ENCODE results near the gene CAGE1.

CAGE1 gene

DNA sequence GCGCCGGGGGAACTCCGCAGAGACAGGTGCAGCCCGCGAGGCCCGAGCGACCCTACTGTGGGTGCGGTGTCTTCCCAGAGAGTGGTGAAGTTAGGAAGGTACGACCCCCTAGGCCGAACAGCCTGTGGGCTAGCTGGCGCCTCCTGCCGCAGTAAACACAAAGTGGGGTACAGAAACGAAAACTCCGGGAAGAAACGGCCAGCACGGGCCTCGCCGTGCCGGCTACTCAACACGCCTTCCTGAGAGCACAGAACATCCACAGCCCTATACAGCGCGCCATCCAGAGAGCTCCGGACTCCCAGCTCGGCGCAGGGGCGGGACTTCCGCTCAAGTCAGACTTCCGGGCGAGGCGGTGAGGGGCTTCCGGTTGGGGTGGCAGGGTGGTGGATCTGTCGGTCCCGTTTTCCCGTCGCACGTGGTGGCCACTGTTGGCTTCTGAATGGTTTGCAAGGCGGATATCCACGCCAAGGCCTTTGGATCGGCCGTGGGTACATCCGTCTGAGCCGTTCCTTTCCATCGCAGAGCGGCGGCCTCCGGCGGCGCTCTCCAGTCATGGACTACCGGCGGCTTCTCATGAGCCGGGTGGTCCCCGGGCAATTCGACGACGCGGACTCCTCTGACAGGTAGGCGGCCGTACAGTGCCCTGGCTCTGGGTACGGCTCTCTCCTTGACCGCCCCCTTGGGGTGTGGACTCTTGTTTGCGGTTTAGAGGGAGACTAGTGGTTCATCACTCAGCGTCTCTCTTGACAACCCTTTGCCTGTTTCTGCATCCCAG is at the start of gene CAGE1, which contains the start of gene RIOK1:
Gene CAGE1 (minus strand): TSS at position 292 of the 775 bp plus-strand sequence. CDS start 2,569 bp downstream, outside the sequence.
Gene RIOK1 (plus strand): TSS at position 358 of the 775 bp plus-strand sequence. CDS start 195 bp downstream, at position 553.
- peak; percentile 26 to 96 (median 89) for DNase-seq

DNA sequence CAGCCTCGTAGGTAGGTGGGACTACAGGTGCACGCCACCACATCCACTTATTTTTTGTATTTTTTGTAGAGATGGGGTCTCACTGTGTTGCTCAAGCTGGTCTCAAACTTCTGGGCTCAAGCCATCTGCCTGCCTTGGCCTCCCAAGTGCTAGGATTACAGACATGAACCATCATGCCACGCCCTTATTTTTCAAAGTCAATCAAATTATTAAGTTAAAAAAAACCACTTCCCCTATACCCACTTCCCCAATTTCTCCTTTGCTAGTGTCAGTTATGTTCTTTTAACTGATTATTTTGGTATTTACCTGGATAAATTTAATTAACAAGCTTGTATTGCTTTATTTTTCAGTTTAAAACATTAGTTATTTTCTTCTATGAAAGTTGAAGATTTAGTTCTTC is 49.7 kb upstream of the CAGE1 start:
- DNase-seq = no peak

DNA sequence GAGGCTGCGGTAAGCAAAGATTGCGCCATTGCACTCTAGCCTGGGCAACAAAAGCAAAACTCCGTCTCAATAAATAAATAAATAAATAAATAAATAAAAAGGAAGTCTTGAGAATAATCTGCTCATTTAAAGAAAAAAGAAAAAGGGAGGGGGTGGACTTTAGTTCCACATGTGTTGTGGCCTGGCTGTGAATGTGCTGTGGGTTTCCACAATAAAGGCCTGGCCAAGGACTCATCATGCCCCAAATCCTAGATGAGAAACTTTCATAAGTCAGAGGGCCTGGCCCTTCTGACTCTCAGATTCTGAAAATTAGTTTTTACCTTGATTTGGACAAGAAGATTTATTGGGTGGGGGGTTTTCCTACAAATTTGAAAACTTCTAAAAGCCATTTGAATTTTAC is 48.5 kb upstream of the CAGE1 start:
- DNase-seq = no peak

DNA sequence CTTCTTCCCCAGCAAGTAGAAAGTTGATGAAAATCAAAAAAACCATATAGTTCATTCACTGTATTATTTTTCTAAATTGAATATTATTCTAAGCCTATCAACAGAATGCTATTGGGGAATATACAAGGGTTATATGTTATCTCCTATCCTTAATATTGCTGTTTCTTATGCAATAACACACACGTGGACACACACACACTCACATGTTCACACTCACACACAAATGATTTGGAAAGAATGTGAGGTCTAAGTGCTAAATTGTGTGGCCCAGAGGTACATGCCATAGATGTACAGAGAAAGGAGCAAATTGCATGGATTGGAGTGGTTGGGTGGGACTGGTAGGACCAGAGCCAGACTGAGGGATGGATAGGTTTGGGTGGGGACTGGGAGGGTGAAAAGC is 45.1 kb upstream of the CAGE1 start:
- no peak for DNase-seq

DNA sequence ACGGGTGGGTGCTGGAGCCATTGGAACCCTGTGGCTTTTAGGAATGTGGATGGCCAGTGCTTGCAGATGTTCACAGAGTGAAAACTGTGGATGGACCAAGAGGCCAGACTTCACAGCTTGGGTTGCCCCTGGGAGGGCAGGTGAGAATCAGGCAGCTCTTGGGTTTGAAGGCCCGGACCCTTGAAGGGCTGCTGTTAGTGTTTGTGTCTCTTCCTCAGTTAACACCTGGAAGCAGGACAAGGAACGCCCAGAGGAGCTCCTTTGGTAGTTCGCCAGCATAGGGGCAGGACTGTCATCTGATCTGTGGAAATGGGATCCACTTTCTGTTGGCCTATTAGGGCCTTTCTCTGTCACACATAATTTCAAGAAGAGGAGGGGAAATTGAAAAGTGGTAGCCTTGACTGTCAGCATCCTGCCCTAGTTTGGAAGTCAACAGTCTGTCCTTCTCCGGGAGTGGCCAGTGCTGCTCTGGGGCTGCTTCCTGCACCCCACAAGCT is 43.6 kb upstream of the CAGE1 start:
- DNase-seq = no peak

DNA sequence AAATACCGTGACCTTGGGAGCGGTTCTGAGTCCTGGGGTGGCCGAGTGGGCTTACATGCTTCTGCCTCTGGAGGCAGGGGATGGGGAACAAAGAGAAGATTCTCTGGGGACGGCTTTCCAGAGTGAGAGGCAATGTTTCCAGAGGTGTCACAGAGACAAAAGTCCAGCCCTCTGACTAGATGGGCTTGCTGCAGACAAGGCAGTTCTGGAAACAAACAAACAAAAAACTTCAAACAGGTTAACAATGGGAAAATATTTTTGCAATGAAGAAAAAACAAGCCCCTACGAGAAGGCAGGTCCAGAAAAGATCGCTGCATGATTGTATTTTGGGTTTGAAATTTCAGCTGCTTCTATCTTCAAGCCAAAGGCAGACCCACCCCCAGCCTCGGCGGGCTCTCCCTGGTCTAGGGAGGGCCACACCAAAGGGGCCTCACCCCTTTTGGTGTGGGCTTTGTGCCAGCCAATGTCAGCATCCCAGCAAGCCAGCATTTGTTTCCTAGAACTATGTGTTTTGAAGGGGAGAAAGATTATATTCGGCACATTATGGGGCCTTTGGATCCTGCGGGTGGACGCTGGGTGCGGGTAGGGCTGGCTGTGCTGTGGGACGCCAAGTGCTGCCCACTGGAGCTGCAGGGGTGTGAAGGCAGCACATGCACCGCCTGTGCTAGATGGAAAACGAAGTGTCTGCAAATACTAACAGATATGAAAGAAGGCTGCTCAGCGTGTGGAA is 43.0 kb upstream of the CAGE1 start:
- no peak for DNase-seq

DNA sequence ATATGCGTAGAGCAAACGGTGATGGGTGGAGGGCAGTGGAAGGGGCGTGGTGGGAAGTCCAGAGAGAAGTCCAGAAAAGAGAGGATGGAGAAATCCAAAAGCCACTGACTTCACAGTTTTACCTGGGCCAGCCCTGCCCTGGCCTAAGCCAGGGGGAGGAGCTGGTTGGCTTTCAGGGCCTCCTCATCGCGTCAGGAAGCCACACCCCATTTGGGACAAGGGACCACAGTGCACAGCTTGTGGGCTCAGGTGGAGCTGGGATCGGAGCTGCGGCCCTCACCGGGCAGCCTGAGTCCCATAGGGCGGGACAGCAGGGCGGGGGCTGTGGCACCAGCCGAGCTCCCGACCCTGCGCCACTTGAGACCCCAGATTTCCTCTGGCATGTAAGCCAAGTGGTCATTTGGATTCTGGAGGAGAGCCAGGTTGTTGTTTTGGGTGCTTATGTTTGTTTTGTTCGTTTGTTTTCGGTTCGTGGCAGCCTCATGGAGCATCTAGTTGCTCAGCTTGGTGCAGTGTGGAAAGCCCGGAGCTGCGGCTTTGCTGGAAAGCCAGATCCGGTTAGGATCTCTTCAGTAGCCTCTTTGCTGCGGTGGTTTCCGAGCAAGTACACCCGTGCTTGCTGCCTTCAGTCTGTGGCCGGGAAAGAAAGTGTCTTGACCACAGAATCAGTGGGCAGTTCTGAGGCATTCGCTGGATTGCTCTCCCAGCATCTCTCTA is 42.3 kb upstream of the CAGE1 start:
- DNase-seq = no peak

DNA sequence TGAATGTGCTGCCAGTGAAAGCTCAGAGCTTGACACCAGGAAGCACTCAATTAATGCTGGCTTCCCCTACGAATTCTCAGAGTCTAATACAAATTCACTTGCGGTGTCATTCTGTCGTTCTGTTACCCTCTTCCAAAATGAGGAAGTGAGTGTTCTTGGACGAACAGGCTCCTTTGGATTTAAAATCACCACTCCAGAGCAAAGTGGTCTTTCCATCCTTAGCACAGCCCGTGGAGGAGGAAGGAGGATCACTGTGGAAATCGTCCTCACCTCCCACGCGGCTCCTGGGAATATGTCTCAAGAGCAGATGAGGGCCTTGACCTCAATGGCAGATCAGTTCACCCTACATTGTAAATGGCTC is 41.8 kb upstream of the CAGE1 start:
- no peak for DNase-seq

DNA sequence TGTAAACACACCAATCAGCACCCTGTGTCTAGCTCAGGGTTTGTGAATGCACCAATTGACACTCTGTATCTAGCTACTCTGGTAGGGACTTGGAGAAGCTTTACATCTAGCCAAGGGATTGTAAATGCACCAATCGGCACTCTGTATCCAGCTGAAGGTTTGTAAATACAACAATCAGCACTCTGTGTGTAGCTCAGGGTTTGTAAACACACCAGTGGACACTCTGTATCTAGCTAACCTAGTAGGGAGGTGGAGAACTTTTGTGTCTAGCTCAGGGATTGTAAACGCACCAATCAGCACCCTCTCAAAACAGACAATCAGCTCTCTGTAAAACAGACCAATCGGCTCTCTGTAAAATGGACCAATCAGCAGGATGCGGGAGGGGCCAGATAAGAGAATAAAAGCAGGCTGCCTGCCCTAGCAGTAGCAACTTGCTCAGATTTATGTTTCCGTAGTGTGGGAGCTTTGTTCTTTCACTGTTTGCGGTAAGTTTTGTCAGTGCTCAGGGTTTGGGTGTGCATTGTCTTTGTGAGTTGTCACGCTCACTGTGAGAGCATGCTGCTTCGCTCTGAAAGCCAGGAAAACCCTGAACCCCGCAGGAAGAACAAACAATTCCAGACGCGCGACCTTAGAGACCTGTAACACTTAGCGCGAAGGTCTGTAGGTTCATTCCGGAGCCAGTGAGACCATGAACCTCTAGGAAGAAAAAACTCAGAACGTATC is 37.1 kb upstream of the CAGE1 start:
- no peak for DNase-seq

DNA sequence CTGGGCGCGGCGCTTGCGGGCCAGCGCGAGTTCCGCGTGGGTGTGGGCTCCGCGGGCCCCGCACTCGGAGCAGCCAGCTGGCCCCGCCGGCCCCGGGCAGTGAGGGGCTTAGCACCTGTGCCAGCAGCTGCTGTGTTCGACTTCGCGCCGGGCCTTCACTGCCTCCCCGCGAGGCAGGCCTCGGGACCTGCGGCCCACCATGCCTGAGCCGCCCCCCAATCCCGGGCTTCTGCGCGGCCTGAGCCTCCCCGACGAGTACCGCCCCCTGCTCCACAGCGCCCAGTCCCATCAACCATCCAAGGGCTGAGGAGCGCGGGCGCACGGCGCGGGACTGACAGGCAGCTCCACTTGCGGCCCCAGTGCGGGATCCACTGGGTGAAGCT is 36.3 kb upstream of the CAGE1 start:
- DNase-seq = peak in 1 of 56 donors; percentile 5

DNA sequence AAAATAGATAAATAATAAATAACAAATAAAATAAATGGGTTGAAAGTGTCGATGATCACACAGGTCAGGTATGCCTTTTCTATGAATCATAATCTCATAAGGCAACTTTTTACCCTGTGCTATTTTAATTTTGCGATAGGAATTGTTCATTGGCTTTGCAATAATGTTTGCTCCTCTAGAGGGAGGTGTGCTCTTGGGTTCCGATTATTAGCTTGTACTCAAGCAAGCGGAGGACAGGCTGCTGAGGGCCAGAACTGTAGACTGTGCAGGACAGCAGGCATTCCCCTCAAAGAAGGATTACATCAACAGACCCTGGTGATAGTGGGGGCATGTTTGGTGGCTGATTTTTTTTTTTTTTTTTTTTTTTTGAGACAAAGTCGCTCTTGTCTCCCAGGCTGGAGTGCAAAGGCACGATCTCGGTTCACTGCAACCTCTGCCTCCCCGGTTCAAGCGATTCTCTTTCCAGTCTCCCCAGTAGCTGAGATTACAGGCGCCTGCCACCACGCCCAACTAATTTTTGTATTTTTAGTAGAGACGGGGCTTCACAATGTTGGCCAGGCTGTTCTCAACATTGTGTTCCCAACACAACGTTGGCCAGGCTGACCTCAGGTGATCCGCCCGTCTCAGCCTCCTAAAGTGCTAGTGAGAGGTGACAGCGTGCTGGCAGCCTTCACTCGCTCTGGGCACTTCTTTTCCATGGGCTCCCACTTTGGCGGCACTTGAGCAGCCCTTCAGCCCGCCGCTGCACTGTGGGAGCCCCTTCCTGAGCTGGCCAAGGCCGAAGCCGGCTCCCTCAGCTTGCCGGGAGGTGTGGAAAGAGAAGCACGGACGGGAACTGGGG is 35.6 kb upstream of the CAGE1 start:
- DNase-seq = peak in 1 of 56 donors; percentile 3

DNA sequence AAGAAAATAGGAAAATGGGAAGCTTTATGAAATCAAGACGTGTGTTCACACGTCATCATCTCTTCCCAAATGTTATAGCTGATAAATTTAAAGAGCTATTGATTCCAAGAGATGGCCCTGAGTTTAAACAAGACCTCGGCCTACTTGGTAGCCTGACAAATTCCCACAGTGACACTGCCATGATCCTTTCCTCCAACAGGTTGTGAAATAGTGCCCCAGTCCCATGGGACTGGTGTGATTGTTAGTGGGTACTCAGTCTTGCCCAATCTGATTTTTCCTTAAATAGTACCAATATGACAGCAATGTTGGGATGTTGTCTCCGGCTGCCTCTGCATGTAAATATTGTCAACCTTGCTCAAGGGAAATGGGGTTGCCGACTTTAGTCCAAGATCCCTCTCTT is 34.5 kb upstream of the CAGE1 start:
- DNase-seq = no peak

DNA sequence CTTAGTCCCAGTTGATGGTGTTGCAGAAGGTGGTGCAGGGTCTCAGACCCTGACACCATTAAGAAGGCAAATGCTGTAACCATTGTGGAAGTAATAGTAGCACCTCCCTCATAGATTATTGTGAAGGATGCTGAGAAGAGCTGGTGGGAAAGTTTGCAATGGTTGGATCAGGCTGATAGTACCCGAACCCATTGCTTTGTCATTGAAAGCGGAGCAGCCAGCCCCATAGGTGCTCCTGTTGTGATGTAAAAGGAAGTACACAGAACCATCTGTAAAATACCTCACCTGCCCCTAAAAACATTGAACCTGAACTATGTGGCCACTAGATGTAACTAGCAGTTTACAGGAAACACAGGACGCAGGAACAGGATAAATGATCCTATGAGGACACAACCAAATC is 31.5 kb upstream of the CAGE1 start:
- DNase-seq = no peak

DNA sequence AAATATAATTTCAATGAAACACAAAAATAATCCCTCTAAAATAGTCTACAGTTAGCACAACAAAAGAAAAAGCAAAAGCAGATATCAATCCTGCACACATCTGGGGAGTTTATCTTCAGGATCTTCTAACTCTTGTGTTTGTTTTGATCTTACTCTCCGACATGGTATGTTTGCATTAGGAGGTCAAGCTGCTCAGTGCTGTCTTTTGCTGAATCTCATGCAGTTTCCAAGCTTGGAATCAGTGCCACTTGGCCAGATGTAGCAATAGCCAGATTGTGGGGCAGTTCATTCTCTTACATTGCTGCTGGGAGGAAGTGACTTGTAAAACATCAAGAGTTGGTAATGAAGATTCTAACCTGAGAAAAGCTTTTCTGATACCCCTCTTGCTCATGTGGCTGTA is 29.5 kb upstream of the CAGE1 start:
- DNase-seq = no peak

DNA sequence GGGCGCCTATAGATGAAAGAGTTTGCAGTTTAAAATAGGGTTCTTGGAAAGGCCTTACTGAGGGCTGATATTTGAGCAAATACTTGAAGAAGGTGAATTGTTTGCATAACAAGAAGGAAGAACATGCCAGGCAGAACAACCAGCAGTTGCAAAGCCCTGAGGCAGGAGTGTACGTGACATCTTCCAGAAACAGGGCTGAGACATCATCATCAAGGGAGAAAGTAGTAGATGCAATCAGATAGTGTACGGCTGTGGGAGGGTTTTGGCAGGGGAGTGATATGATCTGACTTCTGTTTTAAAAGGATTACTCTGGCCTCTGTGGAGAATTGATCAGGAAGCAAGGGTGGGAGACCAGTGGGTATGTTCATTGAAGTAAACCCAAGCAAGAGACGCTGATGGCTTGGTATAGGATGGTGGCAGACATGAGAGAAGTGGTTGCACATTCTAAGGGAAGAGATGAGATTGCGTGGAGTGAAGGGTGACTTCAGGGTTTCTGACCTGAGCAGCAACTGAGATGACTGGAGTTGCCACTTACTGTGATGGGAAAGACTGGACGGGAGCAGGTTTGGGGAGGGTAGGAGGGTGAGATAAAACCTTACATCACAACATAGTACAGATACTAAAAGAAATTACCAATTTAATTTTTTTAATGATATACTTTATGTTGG is 28.8 kb upstream of the CAGE1 start:
- no peak for DNase-seq

DNA sequence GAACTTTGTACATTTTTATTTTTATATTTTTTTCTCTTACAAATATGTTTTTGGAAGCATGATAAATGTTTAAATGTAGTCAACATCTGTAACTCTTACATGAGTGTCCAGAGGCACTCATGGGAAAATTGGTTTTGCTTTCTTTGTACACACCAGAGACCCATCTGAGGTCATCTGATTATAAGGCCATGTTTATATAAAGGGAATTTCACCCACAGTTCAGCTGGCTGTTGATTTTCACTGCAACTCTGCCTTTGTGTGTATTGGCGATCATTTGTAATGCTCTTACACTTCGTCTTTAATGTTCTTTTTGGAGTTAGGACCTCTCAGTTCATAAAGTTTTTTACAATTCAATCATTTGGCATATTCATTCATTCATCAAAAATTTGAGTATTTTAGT is 28.1 kb upstream of the CAGE1 start:
- no peak for DNase-seq

DNA sequence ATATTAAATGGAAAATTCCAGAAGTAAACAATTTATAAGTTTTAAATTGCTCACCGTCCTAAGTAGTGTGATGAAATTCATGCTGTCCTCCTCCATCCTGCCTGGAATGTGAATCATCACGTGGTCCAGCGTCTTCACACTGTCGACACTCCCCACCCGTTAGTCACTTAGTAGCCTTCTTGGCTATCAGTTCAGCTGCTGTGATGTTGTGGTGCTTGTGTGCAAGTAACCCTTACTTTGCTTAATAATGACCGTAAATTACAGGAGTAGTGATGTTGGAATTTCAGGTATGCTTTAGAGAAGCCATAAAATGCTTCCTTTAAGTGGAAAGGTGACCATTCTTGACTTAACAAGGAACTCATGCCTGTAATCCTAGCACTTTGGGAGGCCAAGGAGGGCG is 25.3 kb upstream of the CAGE1 start:
- no peak for DNase-seq

DNA sequence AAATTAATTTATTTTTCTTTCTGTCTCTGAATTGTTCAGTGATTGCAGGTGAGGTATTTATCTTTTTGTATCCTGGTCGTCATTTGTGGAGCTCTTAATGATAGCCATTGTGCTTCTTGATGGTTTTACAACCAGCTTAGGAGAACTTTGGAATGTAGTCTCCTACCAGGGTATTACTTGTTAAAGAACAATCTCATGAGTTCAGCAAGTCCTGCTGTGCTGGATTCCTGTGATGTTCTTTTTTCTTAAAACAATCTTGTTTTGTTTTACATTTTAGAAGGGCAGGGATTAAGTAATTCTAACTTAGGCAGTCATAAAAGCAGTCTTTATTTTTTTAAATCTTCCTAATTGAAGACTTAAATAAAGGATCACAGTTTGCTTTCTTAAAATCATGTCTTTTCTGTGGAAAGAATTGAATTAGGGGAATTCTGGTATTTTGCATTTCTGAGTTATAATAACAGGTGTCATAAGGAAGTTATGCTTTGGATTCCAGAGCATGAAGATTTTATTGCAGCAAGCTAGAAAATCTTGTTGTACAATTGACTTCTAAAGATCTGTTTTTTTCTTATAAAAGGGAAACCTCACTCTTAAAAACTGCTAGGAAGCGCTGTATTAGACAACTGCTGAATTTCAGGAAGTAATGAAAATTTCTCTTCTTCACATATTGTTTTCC is 23.7 kb upstream of the CAGE1 start:
- no peak for DNase-seq

DNA sequence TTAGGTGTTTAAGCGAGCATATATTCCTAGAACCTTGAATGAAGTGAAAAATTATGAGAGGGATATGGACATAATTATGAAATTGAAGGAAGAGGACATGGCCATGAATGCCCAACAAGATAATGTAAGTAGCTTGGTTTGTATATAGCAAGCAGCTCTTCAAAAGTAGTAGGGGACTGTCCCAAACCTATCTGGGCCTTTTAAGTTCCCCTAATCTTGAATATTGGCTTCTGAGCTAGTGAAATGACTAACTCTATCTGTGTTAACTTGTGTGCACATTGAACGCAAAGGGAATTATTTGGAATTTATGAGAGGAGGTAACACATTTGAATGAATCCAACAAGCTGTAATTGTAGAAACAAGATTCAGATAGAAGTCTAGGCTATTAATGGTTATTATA is 21.8 kb upstream of the CAGE1 start:
- DNase-seq = no peak
